GM18873 (cell line): Measurements from ENCODE around the gene FHOD3.

Experiments
- ATAC-seq: cut with Tn5 transposase; IDR thresholded peaks from one replicate; pipeline ENCODE4 v1.9.1; 2021; ENCODE audit warnings: mild to moderate bottlenecking, moderate library complexity, moderate number of reproducible peaks; ENCODE audit not compliant: unreplicated experiment, low FRiP score

Gene FHOD3

DNA sequence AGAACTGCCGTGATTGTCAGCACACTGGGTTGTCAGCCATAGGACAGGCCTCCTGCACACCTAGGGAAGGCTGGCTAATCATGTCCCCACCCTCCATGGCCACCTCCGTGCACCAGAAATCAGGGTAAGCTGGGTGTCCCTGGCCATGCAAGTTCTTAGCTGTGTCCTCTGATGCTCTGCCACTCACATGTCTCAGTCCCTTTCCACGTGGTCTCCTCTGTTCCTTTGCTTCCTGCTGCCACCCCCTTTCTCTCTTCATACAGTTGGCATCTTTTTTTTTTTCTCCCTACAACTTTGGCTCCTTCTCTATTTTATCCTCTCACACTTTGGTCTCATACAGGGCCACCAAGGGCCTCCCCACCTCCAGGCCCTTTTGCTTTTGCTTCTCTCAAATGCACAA, 377.6 kb downstream of the FHOD3 start:
- no peak for ATAC-seq

DNA sequence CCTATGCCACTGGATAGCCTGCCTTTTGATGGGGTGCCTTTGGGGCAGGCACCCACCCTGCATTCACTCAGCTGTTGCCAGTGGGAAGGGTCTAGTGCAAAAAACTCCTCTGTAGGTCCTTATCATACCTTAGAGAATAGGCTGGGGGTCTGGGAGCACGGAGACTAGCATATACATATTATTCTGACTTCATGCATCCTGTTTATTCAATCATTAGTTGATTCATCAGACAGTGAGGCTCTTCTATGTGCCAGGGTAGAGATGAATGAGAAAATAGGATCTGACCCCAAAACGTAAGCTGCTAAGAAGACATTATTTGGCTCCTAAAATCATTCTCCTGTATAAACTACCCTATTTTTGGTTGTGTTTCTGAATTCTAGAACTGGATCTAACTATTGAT, 378.0 kb downstream of the FHOD3 start:
- no peak for ATAC-seq

DNA sequence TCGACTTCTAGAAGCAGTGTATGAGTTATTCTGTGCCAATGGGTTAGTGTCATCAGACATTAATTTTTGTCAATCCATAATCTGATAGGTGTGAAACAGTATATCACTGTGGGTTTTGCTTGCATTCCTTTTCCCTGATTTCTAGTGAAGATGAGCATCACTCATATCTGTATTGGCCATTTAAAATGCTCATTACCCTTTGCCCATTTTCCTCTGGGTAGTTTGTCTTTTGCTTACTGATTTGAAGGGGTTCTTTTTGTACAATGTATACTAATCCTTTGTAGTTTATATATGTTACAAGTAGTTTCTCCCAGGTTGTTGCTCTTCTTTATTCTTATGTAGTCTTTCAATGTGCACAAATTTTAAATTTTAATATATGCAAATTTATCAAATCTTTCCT, 379.1 kb downstream of the FHOD3 start:
- ATAC-seq: no peak

DNA sequence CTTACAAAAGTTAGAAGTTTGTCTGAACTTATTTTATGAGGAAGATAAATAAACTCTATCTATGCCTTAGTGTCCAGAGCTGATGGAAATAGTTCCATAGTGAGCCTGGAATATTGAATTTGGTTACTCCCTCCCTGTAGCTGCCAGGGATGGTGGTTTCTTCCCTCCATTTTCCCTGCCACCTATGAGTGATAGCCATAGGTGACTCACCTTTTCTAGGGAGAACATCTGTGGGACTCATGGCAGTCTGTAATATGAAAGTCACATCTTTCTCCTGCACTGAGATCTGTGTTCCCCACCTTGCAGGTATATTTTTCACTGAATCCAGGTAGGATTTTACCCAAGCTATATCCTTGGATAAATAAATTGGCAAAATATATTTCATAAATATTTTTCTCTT, 382.5 kb downstream of the FHOD3 start:
- no peak for ATAC-seq

DNA sequence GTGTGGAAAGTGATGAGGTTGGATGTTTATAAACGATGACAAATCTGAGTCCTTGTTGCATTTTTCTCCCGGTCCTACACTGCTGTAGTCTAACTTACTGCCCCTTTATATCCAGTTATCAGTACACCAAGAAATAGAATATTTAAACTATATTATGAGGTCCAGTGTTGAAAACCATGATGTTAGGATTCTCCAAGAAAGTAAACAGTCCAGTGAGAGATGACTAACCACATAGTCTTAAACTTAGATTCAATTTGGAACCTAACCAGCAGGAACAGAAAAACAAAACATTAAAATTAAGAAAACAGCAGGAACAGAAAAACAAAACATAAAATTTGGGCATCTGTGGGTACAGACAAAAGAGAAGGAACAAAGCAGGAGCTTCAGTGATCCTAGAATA, 388.1 kb downstream of the FHOD3 start:
- no peak for ATAC-seq

DNA sequence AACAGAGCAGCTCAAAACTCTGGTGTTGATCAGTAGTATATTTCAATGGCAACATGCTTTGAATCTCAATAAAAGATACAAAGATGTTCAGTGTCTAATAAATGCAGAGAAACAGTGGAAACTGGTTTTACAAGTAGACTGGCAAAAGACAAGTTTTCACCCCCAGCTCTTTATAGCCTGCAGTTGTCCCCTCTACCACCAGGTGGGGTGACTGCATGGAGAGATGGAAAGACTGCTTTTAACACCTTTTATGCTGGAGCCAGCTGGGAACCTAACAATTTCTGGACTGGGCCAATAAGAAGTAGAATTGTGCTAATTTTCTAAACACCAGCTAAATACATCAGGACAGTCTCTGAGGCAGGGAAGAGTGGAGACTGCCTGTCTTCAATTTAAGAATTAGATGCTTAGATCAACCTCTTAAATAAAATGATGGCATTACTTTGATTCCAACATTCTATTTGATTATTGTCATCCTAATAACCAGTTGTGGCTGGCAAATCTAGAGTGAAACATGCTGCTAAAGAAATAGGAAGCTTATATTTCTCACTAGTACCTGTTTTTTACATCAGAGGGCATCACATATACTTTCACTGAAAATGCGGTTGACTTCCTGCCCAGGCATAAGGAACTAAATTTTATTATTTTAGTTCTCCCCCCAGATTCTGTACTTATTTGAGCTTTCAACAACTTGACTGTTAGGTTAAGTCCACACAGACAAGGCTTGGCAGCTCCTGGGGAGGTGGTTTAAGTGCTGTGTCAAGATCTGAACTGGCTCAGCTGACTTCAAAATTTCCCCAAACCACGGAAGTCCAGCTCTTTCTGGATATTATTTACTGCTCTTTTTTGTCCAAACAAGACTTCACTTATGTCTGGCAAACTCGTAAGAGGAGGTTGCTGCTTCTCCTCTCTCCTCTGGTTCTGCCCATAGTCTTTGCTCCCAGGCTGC, 390.8 kb downstream of the FHOD3 start:
- ATAC-seq: no peak

DNA sequence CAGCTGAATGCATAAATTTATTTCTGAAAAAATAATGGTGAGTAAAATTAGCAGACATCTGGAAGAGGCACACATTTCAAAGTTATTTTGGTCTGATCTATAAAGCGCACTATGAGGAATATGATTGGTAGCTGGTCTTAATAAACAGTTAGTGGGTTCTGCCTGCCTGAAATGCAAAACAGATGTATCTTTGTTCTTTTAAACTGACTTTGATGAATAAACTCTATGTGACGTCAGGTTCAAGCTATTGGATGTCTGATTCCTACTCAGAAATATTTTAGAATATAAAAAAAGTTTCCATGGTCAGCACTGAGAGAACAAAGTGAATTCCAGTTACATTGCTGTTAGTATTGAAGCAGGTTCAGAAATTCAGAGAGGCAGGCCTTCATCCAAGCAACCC, 394.9 kb downstream of the FHOD3 start:
- ATAC-seq: no peak

DNA sequence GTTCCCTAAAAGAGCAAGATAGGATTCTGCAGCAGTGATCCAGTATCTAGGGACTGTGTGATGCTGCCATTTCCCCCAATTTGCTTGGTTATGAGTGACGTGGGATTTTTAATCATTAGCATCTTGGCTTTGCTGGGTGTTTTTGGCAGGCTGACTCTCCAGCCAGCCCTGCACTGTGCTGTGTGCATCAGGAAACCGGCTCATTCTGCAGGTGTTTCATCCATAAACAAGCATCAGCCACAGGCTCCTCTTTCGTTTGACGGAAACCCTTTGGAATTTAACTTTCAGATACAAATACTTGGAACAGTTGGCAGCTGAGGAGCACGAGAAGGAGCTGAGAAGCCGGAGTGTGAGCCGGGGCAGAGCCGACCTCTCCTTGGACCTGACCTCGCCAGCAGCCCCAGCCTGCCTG, 395.4 kb downstream of the FHOD3 start:
- no peak for ATAC-seq

DNA sequence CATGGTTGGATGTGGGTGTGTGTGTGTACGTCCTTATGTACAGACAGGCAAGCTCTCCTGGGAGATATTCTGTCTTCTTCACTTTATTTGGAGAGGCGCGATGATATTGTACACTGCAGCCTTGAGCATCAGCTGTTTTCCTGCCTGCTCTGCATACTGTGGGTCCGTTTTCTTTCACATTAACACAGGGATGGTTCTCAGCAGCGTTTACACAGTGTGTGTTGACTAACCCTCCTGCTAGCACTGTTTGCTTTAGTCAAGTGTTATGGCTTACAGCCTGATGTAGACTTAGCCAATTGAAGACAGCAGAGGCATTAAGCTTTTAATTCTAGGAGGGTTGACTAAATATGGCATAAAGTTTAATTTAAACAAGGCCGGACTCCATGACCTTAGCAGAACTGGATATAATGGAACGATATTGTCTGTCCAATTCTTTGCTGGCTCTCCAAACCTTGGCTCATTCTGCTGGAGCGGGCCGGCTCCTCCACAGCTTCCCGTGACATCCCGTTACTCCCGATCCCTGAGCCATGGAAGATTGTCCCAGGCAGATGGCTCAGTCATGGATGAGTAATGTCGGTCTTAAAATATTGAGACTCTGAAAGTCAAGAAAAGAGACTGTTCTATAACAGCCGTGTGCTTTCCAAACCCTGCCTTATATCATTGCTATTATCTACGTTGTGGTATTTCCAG, 396.6 kb downstream of the FHOD3 start:
- no peak for ATAC-seq

DNA sequence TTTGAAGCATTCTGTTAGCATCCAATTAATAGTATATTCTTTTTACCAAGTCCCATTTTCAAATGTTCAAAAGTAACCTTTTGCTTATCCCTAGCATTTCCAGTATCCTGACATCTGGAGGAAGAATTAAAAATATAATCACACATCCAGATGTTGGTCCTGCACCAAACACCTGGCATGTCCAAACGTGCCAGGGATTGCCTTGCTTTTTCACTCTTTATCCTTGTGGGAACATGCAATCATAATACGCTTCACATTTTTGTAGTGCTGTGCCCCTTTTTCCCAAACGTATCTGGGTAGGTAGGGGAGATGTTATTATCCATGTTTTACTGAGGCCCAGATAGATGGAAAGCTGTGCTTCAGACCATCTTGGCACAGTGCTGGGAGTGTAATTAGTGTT, 398.3 kb downstream of the FHOD3 start:
- no peak for ATAC-seq

DNA sequence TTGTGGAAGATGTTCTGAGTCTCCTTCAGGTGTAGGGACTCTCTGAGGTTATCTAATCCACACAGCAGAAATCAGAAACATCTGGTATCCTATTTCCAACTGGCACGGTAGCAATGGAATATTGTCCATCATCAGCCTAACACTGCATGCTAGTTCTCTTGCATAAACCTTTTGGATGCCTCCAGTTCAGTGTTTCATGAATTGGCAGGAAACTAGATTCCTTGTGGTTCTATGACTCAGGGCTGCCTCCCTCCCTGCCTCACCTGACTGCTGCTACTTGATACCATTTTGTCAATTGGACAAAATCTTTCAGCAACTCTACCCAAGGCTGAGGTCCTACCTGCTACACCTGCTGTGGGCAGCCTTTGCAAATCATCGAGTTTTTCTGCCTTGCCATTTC, 400.4 kb downstream of the FHOD3 start:
- no peak for ATAC-seq

DNA sequence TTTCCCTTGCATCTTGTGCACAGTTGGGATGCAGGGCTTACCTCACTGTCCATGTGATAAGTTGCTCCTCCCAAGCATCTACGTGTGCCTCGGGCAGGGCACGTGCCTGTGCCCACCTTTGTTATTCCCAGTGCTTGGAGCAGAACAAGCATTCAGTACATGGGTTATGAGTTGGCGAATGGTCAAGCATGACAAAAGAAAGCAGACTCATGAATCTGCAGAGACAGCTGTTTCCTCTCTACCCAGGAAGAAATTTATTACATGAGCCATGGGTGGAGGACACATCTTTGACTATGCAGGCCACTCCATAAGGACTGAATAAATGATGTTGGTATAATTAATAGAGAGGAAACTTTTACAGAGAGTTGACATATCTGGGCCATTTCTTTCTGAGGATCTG, 403.4 kb downstream of the FHOD3 start:
- ATAC-seq: no peak

DNA sequence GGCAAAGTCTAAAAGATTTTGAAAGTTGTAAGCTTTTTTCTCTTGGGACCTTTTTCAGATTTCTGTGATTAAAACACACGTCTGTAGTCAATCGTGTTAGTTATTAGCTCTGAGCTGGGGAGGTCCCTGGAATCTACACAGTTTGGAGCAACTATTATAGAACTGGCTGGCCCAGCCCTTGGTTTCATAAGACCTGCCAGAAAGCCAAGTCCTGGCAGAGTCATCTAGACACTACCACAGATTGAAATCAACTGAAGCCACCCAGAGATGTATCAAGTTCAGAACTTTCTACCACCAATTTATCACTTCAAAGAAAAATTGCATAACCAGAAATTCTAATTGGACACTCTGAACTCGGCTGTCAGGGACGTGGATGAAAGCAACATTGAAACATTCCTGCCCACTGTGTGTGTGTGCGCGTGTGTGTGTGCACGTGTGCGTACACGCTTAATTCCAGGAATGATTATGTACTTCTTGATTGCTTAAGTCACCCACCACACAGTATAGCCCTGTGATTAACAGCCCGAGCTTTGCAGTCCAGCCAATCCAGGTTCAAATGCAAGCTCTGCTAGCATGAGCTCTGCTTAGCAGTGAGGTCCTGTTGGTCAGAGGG, 405.0 kb downstream of the FHOD3 start:
- ATAC-seq: no peak

DNA sequence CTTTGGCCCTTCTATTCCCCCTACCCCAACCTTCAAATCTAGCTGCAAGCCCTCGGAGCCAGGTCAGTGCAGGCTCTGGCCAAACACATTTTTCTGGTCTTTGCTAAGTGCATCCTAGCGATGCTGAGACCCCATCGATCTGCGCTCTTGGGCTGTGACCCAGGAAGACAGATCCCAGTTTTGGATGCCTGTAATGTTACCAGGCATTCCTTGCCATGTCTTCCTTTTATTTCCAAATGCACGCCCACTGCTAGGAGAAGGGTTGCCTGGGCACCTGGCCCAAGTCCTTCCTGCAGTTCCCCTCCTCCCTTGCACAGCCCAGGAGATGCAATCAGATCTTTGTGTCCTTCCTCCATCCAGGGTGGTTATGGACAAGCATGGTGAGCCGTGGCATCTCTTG, 406.6 kb downstream of the FHOD3 start:
- no peak for ATAC-seq

DNA sequence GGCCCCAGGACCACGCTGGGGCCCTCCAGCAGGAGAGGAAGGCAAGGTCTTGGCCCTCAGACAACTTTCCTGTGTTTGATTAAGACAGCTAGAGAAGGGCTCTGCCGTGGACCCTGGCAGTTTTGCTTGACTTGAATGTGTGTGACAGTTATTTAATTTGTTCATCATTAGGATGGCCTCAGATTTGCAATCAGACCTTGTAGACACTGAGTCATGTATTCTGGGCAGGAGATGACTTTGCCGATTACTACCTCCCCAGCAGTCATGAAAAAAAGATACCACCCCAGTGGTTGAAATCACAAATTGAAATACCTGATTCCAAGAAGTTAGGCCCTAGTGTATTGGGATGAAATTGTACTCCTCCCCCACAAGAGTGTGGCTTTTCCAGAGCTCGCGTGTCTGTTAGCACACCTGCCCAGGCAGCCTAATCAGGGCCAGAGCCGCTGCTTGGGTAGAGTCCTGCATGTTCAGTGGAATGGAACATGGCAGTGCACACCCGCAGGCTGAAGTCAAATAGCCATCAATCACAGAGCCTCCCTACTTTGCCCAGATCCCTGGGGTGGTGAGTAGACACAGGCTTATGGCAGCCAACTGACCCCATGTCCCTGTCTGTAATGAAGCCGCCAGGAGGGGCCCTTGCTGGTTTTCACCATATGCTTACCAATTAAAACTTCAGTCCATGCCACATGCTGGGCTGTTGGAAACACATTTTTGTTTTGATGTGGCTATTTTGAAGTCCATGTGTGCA, 408.8 kb downstream of the FHOD3 start:
- ATAC-seq: no peak

DNA sequence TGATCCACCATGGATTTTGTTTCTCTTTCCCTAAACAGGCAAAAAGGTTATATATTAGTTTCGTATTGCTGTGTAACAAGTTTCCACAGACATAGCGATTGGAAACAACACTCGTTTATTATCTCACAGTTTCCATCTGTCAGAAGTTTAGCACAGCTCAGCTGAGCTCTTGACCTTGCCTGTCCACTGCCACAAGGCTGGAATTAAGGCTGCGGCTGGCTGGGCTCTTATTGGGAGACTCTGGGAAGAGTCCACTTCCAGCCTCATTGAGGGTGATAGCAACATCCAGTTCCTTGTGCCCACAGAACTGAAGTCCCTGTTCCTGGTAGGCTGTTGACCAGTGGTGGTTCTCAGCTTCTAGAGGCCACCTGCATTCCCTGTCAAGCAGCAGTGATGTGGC, 410.9 kb downstream of the FHOD3 start:
- ATAC-seq: no peak

DNA sequence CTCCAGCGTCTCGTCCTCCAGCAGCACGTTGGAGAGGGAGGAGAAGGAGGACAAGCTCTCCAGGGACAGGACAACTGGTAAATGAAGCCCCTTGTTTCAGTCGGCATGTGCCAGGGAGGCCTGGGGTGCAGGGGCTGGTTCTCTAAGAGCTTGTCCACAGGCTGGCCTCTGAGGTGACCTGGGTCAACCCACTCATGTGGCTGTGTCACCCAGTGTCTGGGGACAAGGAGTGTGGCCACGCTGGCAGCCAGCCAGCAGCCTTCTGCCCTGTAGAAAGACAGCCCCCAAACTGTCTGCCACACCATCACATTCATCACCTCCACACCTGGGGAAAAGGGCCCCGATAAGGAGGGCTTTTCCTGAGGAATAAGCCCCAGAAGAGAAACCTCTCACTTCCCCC, 411.8 kb downstream of the FHOD3 start:
- ATAC-seq: no peak

DNA sequence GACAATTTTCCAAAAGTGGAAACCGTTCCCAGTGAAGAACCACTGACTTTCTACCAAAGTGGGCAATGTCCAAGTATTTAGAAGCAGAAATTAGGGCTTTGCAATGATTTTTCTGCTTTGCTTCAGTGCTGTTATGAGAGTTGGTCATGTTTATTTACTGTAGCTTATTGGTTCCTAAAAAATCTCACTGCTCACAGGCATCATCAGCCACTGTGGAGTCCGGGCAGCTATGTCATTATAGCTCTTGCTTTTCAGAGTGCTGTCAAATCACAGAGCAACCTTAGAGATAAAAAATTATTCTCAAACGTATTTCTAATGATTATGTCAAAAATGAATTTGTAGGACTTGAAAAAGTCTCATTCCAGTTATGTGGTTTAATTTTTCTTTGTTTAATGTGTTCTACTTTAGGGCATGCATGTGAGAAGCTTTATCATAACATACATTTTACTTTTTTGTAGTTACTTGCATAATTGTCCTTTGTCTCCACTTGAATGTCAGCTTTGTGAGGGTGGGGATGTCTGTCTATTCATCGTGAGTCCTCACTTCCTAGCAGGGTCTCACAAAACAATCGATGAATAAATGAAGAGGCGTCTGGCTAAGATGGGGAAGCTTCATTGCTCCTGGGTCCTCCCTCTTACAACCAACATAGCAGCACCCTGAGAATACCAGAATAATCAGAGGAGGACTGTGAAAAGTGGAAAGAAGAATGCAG, 413.7 kb downstream of the FHOD3 start:
- ATAC-seq: no peak

DNA sequence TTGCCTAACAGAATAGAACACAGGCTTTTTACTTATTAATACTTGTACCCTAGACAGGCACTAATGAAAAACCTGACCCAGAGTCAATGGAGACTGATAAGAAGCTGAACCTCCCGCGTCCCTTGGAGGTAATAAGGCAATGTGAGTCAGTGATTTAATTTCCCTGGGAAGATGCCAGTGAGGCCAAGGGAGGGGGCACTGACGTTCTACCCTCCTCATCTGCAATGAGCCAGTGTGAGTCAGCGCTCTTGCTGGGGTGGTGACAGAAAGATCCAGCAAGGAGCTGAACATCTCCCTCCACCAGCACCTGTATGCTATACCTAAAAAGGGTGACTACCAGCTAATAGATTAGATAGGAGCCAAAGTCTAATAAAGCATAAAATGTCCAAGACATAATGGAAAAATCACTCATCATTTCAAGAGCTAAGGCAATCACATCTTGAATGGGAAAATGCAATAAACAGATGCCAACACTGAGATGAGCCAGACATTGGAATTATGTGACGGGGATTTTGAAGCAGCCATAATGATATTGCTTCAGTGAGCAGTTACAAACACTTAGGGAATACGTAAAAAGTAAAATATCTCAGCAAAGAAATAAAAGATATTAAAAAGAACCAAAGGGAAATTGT, 414.4 kb downstream of the FHOD3 start:
- no peak for ATAC-seq

DNA sequence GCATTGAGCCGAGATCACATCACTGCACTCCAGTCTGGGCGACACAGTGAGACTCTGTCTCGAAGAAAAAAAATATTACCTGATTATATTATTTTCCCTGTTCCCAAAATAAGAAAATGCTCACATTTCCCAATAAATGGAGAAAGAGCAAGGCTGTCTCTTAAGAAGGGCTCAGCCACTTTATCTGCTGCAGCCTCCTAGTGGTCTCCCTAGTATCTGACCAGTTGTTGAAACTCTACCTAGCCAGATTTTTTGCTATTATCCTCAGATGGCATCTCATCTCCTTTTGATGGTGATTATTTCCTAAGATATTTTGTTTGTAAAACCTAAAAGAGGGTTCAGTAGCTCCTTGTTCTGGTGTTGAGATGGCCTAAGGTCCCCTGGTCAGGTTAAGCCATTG, 417.0 kb downstream of the FHOD3 start:
- no peak for ATAC-seq
